ENCODE data around the gene CD300LF.

DNA sequence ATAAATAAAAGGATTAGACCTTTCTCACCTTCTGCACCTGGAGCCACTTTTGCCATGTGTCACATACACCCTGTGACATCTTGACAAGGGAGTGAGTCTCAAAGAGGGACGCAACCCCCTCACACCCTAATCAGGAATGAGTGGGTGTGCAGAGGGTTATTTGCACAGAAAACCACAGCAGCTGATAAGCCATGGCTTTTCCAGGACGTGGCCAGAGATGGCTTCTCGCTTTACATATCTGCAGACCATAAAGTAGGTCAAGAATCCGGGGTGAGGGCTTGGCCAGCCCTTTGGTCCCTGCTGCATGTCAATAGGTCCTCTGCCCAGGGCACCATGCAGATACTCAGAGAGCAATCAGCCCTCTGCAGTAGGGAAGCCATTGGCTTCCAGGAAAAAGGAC is 2.4 kb upstream of the CD300LF start:
- TF ChIP-seq POLR2A (IDR thresholded peaks at IDR 0.05) = no peak
- TF ChIP-seq, protein P1, sequence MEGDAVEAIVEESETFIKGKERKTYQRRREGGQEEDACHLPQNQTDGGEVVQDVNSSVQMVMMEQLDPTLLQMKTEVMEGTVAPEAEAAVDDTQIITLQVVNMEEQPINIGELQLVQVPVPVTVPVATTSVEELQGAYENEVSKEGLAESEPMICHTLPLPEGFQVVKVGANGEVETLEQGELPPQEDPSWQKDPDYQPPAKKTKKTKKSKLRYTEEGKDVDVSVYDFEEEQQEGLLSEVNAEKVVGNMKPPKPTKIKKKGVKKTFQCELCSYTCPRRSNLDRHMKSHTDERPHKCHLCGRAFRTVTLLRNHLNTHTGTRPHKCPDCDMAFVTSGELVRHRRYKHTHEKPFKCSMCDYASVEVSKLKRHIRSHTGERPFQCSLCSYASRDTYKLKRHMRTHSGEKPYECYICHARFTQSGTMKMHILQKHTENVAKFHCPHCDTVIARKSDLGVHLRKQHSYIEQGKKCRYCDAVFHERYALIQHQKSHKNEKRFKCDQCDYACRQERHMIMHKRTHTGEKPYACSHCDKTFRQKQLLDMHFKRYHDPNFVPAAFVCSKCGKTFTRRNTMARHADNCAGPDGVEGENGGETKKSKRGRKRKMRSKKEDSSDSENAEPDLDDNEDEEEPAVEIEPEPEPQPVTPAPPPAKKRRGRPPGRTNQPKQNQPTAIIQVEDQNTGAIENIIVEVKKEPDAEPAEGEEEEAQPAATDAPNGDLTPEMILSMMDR (IDR thresholded peaks at IDR 0.05 in 8 of 11, conservative IDR thresholded peaks at IDR 0.05 in 3 of 11) = no peak
